ELF-1 (cell line): ENCODE results near the gene PROCA1.

Experiments
- DNase-seq: peaks from one replicate; pipeline ENCODE4 v3.0.0-alpha.2; 2016; ENCODE audit warnings: low read depth, low spot score

PROCA1 gene

GRCh38 chr17:28710861-28711722 is 596 bp downstream of the PROCA1 start:
- peak; percentile 97 for DNase-seq

- no peak for DNase-seq
Measured at GRCh38 chr17:28707339-28707720, 4.4 kb downstream of the PROCA1 start.

GRCh38 chr17:28706471-28707338 is 5.0 kb downstream of the PROCA1 start:
- no peak for DNase-seq

- DNase-seq = no peak
Measured at GRCh38 chr17:28705728-28706334, 5.9 kb downstream of the PROCA1 start.

GRCh38 chr17:28705074-28705659 is 6.5 kb downstream of the PROCA1 start:
- no peak for DNase-seq

- no peak for DNase-seq
Measured at GRCh38 chr17:28704219-28704858, 7.3 kb downstream of the PROCA1 start.

GRCh38 chr17:28703552-28704218 is 8.0 kb downstream of the PROCA1 start:
- DNase-seq = no peak

GRCh38 chr17:28702752-28703150 is 8.9 kb downstream of the PROCA1 start:
- DNase-seq = no peak

GRCh38 chr17:28702026-28702751 is 9.5 kb downstream of the PROCA1 start:
- DNase-seq = no peak

- DNase-seq = no peak
Measured at GRCh38 chr17:28700830-28701492, 10.7 kb downstream of the PROCA1 start.

- no peak for DNase-seq
Measured at GRCh38 chr17:28700278-28700677, 11.4 kb downstream of the PROCA1 start.

- no peak for DNase-seq
Measured at GRCh38 chr17:28698253-28698941, 13.3 kb downstream of the PROCA1 start.

GRCh38 chr17:28693869-28694268 is 17.8 kb downstream of the PROCA1 start:
- no peak for DNase-seq

- no peak for DNase-seq
Measured at GRCh38 chr17:28689011-28689410, 22.7 kb downstream of the PROCA1 start.

- DNase-seq = no peak
Measured at GRCh38 chr17:28688481-28688880, 23.2 kb downstream of the PROCA1 start.

GRCh38 chr17:28686296-28686695 is 25.4 kb downstream of the PROCA1 start:
- DNase-seq = no peak

- no peak for DNase-seq
Measured at GRCh38 chr17:28685366-28685765, 26.3 kb downstream of the PROCA1 start.

GRCh38 chr17:28684963-28685362 is 26.7 kb downstream of the PROCA1 start:
- no peak for DNase-seq

- no peak for DNase-seq
Measured at GRCh38 chr17:28682655-28683054, 29.0 kb downstream of the PROCA1 start.
